ENCODE data around the gene SLX9.

GRCh38 chr21:44946254-44947041 is 6.6 kb downstream of the SLX9 start:
- TF ChIP-seq CTCF (IDR thresholded peaks at IDR 0.05; ENCODE audit: borderline replicate concordance, extremely low read depth, low read length, poor library complexity, severe bottlenecking) (no peak), EZH2 (IDR thresholded peaks at IDR 0.05; ENCODE audit: borderline replicate concordance, low read depth, low read length, severe bottlenecking) (no peak)

Measured in DND-41 (cell line).